CD1c-positive myeloid dendritic cell (primary cell): Measurements from ENCODE around the gene RWDD1.
A peak's percentile ranks its signal among the peaks of the same experiment; 100 is the strongest.

Experiments
- DNase-seq: peaks from one replicate; pipeline ENCODE4 v3.0.0-alpha.2; 2016; ENCODE audit errors: extremely low spot score

RWDD1 gene

GRCh38 chr6:116570856-116571682 lies at the start of gene RWDD1:
Gene RWDD1, plus strand, starts transcription at chr6:116571504. Its CDS starts 79 bp downstream, at chr6:116571583.
- DNase-seq = peak; percentile 98

- no peak for DNase-seq
Observed at GRCh38 chr6:116522896-116523295, 48.4 kb upstream of the RWDD1 start.

DNA sequence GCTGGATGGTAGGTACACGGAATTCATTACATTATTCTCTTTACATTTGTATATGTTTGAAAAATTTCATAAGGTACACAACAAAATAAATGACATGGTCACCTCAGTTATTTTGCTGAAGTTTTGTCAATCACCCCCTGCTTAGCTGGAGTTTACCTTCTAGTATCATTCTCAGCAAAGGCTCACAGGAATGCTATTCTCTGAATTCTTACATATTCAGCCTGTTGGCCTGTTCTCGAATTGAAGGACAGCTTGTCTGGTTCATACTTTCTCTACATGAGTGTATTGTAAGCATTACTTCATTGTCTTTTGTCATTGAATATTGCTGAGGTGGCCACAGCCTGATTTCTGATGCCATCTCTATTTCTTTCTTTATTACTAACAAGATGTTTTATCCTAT lies 47.1 kb upstream of the RWDD1 start:
- no peak for DNase-seq

GRCh38 chr6:116528133-116528532 lies 43.2 kb upstream of the RWDD1 start:
- DNase-seq = no peak

DNA sequence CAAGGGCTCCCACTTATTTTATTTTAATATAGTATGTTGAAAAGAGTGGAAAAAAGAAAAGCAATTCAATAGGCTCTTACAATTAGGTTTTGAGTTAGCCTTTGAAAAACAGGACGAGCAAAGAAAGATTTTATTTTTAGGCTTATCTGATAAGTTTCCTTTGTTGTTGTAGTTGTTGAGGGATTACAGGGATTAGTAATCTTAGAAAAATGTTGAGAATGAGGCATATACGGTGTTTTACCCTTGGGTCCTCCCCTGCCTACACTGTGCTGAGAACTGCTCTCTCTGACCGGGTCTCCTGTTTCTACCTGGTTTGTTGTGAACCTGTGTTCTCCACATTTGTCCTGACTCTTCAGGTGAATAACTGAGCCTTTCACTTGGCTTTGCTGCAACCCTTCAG lies 42.5 kb upstream of the RWDD1 start:
- DNase-seq = no peak

- DNase-seq = peak; percentile 8
Observed at GRCh38 chr6:116529466-116530290, 41.6 kb upstream of the RWDD1 start.

GRCh38 chr6:116530436-116530835 lies 40.9 kb upstream of the RWDD1 start:
- no peak for DNase-seq

- DNase-seq = peak; percentile 76
Observed at GRCh38 chr6:116531675-116532570, 39.4 kb upstream of the RWDD1 start.

- no peak for DNase-seq
Observed at GRCh38 chr6:116533233-116533957, 37.9 kb upstream of the RWDD1 start.

- no peak for DNase-seq
Observed at GRCh38 chr6:116535109-116535508, 36.2 kb upstream of the RWDD1 start.

DNA sequence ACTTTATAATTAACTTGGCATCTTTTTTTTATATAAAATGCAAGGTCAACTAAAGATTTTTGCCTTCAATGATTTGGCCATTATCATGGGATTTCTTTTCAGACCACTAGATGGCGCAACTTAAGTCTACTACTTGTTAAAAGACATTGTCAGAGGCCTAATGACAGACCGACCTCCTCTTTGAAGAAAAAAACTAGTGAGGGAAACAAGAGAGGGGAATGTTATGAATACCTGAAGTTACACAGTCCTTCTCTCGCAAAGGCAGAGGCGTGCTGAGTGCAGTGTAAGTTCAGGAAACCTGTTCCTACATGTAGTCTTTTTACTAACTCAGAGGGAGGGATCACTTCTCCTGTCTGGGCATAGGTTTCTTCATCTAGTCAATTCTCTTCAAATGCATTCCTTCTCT lies 35.1 kb upstream of the RWDD1 start:
- DNase-seq = peak; percentile 78

GRCh38 chr6:116542426-116542825 lies 28.9 kb upstream of the RWDD1 start:
- no peak for DNase-seq

- DNase-seq = no peak
Observed at GRCh38 chr6:116543149-116543548, 28.2 kb upstream of the RWDD1 start.

DNA sequence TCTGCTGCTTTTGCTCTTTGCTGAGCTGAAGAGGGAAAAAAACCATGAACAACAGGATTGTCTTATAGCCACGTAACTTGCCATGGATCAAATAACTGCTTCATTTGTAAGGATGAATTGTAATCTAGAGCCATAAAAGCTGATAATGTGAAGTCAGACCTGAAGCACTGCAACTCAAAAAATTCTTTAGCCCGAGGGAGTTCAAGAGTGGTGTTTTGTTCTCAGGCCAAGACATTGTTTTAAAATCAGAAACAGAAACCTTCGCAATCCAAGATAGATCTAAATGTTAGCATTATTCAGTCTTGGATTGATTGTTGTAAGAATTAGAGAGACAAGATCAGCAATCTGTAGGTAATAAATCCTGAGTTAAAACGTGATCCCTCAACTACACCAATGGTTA lies 25.7 kb upstream of the RWDD1 start, which contains the start of gene TRAPPC3L:
TSS of gene TRAPPC3L (minus strand) at position 34 of the 400 bp plus-strand sequence. CDS start 170 bp downstream, outside the sequence.
- no peak for DNase-seq

GRCh38 chr6:116547358-116547757 lies 23.9 kb upstream of the RWDD1 start:
- DNase-seq = no peak

DNA sequence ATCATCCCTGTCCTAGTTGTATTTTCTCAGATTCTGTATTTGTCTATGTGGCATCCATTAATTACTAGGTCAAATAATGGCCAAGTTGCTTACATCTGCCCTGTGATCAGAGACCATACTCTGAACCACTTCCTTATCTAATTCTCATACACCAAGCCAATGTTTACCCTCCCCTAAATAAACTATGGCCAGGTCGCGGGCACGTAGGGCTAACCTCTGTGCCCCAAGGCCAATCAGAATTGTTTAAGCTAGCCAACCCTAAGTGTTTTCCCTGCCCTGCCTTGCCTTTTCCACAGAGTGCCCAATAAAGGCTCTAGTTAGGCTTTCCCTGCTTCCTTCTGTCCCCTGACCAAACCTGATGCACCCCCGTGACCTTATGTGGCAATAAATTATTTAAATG lies 20.5 kb upstream of the RWDD1 start:
- DNase-seq = no peak

GRCh38 chr6:116553451-116553850 lies 17.9 kb upstream of the RWDD1 start, which contains the start of gene CALHM4:
Gene CALHM4, plus strand, starts transcription at chr6:116553751. Its CDS starts 43 bp downstream, at chr6:116553794.
- DNase-seq = no peak

DNA sequence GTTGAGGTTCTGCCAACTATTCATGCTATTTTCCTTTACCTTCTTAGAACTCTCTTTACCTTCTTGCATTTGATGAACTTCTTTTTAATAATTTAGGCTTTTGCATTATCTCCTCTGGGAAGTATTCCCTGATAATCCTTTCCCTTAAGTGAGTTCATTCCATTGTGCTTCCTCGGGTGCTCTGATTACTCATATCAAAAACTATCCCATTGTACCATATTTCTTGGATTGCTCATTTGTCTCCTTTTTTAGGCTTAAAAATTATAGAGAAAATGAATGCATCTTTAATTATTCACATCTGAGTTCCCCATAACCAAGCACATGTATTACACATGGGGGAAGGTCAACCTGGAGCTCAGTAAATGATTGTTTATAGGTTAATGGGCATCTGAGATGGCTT lies 15.2 kb upstream of the RWDD1 start:
- DNase-seq = no peak

GRCh38 chr6:116556814-116557415 lies 14.4 kb upstream of the RWDD1 start:
- no peak for DNase-seq

DNA sequence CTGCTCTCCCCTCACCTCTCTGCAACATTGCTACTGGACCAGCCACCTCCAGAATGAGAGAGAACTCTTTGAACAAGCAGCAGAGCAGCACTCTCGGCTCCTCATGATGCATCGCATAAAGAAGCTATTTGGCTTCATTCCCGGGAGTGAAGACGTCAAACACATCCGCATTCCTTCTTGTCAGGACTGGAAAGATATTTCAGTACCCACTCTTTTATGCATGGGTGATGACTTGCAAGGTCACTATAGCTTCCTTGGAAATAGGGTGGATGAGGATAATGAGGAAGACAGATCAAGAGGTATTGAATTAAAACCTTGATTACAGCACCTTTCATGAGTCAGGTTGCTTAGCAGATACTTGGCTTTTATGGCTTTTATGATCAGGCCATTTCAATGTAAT lies 13.4 kb upstream of the RWDD1 start:
- DNase-seq = no peak

- no peak for DNase-seq
Observed at GRCh38 chr6:116560130-116560529, 11.2 kb upstream of the RWDD1 start.
